SHP77 (cell line): ENCODE measurements around the gene PRPF19.

ENCODE experiments used
- DNase-seq, 2 experiments: peaks; one replicate each; lab custom pipeline; 2025; lab: John Stamatoyannopoulos, UW

The PRPF19 gene

DNA sequence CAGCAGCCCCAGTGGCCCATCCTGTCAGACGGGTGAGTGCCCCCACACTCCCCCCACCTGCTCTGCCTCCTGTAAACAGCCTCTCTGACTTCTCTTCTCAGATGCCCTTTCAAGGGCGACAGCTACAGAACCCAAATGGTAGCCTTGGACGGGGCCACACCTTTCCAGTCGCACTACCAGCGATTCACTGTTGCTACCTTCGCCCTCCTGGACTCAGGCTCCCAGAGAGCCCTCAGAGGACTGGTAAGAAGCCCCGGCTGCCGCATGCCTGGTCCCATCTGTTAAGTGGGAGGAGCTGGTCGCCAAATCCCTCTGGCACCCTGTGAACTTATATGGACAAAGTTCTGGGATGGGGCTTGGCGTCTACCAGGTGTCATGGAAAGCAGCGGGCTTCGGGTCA lies 32.9 kb downstream of the PRPF19 start:
- DNase-seq, result no peak

DNA sequence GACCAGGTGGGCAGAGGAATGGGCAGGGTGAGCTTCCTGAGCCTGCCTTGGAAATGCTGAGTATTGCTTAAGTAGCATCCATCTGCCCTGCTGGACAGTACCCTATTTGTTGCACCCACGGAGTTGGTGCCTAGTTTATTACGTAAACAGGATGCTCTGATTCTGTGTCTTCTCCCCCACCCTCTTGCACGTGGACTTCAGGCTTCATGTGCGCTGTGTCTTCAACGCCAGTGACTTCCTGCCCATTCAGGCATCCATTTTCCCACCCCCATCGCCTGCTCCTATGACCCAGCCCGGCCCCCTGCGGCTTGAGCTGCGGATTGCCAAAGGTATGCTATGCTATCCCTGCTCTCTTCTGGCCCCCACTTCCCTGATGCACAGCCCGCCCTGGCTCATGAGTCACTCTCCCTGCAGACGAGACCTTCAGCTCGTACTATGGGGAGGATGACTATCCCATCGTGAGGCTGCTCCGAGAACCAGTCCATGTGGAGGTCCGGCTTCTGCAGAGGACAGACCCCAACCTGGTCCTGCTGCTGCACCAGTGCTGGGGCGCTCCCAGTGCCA lies 33.3 kb downstream of the PRPF19 start:
- no peak for DNase-seq

DNA sequence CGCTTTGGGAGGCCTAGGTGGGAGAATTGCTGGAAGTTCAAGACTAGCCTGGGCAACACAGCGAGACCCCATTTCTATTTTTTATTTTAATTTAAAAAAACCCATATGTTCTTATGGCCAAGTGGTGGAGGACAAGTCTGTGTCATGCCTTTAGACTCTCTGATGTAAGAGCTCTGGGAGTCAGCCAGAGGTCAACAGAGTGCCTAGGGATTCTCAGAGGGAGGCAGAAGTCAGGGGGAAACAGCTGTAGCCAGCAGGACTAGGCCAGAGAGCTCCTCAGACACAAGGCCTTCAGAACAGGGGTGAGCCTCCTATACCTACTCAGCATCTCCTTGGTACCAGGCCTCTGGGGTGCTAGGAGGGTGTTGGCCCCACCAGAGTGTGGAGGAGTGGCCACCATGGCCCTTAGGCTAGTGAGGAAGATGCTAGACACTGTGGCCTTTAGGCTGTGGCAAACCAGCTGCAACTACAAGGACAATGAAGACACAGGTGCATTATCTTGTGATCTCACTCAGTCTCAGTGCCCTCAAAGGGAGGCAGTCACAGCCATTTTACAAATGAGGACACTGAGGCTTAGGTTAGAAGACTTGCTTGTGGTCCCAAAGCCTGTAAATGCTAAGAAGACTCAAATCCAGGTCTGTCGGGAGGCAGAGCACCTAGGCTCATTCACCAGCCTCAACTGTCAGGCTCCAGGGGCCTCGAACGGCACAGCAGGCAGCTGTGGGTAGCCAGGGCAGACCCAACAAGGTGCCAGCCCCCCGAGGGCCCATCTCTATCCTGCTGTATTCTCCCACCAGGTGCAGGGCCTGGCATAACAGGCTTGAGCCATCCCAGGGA lies 34.0 kb downstream of the PRPF19 start:
- DNase-seq, result no peak

DNA sequence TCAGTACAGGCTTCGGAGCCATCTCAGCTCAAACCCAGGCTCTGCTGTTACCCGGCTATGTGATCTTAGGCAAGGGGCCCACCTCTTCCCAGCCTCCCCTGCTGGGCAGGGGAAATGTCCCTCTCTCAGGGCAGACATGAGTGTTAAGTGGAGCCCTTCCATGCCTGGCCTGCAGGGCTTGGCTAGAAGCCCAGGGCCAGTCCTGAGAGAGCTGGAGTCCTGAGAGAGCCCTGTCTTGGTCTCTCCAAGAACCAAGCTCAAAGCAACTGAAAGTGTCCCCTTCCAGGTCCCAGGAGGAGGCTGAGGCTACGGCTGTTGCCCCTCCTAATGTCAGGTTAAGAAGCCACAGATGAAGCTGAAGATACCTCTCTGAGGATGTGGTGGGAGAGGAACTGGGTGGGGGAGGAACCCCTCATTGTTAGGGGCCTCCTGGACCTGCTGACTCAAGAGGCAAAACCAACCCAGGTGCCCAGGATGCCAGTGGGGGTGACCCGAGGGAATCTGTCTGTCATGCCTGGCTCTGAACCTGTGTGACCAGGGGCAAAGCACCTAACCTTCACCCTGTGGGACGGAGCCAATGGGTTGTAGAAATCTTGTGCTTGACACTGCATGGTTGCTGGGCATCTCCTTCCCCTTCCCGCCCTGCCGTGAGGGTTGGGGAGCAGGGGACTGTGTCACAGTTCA lies 34.9 kb downstream of the PRPF19 start:
- no peak for DNase-seq

DNA sequence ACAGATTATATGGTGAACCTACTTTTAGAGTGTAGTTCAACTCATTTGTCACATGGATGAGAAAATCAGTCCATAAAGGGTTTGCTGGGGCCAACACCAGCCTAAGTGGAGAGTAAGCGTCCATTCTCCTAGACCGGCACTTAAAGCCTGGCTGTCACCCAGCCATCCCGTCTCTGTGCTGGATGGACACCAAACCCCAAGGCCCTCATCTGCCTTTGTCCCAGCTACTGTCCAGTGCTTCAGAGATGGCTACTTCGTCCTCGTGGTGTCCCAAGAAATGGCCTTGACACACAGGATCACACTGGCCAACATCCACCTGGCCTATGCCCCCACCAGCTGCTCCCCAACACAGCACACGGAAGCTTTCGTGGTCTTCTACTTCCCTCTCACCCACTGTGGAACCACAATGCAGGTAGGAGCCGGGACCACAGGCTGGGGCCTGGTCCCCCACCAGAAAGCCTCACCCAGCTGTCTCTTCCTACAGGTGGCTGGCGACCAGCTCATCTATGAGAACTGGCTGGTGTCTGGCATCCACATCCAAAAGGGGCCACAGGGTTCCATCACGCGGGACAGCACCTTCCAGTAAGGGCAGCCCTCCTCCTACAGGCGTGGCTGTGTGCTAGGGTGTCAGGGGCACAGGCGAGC lies 35.5 kb downstream of the PRPF19 start:
- no peak for DNase-seq

DNA sequence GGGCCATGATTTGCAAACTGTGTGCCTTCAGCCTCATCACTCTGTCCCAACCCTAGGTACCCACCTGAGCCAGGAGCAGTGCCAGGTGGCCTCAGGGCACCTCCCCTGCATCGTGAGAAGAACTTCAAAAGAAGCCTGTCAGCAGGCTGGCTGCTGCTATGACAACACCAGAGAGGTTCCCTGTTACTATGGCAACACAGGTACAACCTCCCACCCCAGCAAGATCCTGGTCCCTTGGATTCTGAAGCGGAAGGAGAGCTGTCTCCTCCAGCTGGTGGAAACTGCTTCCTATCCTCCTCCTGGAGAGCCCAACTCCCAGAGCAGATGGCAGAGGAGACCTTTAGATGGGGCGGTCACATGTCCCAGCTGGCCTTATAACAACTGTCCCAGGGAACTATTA lies 36.1 kb downstream of the PRPF19 start:
- DNase-seq, result peak in 1 of 2 experiments; percentile 6

DNA sequence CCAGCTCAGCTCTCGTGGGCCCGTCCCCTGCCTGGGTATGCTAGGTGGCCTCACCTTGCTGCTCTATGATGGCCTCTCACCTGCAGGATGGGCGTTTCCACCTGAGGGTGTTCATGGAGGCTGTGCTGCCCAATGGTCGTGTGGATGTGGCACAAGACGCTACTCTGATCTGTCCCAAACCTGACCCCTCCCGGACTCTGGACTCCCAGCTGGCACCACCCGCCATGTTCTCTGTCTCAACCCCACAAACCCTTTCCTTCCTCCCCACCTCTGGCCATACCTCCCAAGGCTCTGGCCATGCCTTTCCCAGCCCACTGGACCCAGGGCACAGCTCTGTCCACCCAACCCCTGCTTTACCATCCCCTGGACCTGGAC lies 36.9 kb downstream of the PRPF19 start:
- no peak for DNase-seq

DNA sequence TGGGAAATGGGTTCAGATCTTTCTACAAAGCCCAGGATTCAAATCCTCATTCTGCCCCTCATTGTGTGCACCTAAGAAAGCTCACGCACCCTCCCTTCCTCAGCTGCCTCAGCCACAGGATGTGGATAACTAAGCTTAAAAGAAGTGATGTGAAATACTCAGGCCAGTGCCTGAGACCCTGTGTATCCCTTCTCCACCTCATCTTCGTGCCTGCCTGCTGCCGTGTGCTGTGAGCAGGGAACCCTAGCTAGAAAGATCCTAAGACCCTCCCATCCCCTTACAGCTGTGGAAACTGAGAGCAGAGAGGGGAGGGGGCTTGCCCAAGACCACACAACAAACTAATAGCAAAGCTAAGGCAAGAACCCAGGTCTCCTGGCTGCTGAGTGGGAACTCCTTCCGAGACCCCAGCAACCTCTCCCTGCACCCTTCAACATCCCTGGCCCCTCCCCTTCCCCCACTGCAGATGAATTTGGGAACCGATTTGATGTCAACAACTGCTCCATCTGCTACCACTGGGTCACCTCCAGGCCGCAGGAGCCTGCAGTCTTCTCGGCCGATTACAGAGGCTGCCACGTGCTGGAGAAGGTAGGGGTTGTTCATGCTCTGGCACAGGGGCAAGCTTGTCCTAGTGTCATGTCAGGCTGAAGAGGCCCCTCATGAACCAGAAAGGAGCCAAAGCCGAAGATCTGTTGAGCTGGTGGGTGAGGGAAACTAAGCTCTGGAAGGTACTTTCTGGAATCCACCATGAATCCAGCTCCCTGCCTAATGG lies 37.5 kb downstream of the PRPF19 start:
- DNase-seq, result no peak

DNA sequence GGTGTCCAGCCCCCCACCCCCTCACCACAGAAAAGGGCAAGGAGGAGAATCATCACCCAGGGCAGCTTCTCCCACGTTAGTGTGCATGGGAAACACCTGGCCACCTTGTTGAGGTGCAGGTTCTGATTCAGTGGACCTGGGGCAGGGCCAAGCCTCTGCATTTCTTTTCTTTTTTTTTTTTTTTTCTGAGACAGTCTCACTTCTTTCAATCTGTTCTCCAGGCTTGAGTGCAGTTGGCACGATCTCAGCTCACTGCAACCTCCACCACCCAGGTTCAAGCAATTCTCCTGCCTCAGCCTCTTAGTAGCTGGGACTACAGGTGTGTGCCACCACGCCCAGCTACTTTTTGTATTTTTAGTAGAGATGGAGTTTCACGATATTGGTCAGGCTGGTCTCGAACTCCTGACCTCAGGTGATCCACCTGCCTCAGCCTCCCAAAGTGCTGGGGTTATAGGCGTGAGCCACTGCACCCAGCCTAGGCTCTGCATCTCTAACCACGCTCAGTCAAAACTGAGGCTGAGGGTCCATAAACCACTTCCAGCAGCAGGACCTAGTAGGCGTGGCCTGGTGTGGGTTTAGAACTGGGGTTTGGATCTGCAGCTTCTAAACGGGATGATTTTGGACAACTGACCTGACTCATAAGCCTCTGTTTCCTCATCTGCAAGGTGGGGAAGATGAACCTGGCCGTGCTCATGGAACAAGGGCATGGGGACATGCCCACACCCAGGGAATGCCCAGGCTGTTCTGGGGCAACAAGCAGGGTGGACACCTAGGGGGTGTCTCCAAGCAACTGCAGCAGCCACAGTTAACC lies 38.3 kb downstream of the PRPF19 start:
- no peak for DNase-seq

DNA sequence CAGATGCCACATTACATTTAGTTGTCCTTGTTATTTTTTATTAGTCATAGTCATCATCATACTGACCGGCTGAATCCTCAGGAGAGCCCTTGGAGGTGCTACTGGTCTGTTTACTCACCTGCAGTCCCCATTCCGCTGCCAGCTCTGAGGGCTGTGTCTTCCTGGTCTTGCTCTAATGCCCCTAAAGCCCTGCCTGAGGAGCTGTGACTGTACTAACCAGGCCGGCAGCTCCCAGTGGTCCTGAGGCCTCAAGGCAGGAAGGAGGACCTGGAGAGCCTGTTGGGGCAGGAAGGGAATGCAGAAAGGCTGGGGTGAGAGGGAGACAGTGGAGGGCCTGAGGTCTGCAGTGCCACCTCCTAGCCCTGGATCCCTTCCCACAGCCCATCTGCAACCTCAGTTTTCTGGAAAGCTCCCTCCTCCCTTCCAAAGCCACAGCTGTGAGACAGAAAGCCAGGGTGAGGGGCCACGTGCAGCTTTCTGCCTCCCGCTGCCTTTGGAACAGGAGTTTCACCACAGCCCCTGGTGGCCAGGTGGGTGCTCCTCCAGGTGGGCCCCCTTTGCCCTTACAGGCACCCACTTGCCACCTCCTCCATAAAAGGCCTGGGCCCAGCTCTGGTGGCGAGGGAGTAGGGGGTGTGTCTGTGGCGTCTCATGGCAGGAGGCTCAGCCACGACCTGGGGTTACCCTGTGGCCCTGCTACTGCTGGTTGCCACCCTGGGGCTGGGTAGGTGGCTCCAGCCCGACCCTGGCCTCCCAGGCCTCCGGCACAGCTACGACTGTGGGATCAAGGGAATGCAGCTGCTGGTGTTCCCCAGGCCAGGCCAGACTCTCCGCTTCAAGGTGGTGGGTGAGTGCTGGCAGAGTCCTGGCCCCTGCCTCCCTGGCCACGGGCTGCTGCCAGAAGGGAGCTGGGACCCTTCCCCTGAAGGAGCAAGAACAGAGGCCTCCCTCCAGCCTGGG lies 39.2 kb downstream of the PRPF19 start, which contains the start of gene ZP1:
Gene ZP1 (plus strand): TSS at position 632 of the 960 bp plus-strand sequence. CDS start 20 bp downstream, at position 652.
- DNase-seq, result peak; percentile 58 to 65

DNA sequence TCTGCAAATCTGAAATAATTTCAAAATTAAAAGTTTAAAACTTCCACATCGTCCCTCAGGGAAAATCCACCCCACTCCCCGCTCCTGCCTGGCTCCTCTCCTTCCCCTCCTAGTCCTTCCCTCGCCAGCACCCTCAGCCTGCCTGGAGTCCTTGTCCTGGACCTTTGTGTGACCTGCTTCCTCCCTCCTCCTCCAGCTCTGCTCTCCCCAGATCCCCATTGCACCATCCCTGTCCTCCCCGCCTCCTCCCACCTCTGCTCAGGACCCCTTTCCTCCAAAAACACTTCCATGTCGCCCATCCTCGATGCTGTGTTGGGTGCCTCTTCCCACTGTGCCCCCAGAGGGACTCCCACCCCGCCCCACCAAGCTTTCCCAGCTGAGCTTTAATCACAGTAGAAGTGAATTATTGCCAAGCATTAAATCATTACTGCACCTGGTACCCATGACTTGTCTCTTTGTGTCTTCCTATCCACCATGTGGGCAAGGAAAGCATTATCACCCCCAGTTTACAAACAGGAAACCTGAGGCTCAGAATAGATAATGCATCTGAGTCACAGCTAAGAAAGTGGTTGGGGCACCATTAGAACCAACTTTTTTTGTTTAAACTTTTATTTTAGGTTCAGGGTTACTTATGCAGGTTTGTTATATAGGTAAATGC lies 41.4 kb downstream of the PRPF19 start:
- DNase-seq, result no peak

DNA sequence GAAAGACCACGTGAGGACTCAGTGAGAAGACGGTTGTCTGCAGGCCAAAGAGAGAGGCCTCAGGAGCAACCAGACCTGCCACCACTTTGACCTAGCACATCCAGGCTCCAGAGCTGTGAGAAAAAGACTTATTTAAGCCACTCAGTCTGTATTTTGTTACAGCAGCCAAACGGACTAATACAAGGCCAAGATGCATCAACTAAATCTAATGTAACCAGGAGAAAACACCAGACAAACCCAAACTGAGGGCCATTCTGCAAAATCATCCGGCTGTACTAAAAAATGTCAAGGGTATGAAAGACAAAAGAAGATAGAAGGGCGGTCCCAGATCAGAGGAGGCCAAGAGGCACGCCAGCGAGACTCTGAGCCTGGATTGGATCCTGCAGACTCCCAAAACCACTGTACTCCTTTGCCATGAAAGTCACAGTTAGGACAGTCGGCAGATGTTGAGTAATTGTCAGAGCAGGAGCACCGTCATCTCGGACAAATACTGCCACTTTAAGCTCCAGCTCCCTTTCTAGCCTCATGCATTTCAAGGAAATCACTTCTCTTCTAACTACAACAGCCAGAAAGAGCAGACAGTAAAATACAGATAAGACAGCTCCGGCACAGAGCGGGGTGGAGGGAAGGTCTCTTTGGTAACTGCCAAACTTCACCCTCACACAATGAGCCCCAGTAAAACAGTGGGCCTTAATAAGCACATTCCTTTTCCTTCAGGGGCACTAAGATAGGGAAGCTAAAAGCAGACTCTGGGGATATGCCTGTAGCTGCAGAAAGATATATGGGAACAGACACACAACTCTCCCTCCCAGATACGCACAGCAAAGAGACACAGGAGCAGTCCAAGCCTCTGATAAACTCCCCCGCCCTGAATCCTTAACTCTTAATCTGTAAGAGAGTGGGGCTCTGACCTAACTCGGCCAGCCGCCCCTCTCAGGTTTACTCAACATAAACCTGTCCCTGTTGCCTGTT lies 42.5 kb downstream of the PRPF19 start:
- no peak for DNase-seq

DNA sequence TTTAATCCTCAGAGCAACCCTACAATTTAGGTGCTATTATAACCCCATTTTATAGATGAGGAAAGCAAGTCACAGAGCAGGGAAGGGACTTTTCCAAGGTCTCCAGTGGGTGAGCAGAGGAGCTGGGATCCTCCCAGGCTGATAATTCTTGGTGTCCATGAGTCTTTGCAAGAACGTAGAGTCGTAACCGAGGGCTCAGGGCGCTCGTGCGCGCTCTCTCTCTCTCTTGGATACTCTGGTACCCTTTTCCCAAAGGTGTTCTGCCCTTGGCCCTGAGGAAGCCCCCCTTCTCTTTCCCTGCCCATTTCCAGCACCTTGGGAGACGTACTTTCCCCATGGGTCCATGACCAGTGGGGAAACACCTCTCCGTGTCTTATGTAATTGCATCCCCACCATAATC lies 44.2 kb downstream of the PRPF19 start:
- no peak for DNase-seq

DNA sequence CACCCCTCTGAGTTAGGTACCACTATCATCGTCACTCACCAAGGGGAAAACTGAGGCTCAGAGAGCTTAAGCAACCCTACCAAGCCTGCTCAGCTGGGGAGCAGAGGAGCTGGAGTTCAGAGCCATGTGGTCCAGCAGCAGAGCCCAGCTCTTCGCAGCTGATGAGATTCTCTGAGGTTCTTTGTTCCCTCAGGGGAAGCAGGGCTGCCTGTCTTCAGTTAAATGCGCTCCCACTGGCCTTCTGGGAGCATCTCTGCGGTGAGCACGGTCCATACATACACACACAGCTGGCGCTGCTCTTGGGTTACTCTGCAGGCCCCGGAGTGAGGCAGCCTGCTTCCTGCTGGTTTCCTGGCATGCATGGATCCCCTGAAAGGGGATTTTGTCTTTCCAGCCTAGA lies 45.4 kb downstream of the PRPF19 start:
- DNase-seq, result no peak

DNA sequence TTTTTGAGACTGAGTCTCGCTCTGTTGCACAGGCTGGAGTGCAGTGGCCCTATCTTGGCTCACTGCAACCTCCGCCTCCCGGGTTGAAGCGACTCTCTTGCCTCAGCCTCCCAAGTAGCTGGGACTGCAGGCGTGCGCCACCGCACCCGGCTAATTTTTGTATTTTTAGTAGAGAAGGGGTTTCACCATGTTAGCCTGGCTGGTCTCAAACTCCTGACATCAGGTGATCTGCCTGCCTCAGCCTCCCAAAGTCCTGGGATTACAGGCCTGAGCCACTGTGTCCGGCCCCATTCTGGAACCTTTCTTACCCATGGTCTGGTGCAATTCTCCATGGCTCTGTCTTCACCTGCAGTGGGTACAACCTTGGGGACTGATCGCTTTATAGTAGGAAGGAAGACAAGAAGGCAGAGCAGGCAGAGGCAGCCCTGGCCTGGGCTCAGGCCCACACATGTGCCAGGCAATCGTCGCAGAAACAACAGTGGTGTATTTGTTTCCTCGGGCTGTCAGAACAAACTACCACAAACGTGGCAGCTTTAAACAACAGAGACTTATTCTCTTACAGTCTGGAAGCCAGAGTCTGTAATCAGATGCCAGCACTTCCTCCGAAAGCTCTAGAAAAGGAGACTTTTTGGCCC lies 46.7 kb downstream of the PRPF19 start:
- DNase-seq, result no peak

DNA sequence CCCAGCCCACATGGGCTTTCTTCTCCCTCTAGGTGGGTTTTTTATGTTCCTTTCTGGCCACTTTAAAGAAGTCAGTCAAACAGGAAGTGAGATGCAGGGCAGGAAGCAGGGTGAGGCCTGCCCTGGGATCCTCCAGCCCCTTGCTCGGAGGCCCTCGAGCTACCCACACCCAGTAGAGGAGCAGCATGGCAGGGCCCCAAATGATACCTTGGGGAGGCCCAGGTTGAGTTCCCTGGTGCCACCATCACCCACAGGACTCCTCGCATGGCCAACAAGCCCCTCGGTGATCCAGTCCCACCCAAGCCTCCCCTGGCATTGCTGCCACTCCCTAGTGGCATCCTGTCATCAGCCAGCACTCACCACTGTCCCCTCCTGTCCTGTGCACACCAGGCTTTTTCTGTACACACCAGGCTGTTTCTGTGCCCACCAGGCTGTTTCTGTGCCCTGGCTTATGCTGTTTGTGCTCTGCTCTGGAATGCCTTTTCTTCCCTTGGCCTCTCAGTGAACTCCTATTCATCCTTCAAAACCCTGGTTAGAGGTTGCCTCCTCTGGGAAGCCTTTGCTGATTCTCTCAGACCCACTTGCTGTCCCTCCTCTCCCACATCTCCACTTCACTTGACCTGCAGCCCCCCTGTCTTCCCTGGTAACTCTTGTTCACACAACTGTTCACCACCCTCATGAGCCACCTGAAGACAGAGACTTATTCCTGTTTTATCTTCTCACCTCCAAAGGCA lies 47.5 kb downstream of the PRPF19 start:
- DNase-seq, result no peak

DNA sequence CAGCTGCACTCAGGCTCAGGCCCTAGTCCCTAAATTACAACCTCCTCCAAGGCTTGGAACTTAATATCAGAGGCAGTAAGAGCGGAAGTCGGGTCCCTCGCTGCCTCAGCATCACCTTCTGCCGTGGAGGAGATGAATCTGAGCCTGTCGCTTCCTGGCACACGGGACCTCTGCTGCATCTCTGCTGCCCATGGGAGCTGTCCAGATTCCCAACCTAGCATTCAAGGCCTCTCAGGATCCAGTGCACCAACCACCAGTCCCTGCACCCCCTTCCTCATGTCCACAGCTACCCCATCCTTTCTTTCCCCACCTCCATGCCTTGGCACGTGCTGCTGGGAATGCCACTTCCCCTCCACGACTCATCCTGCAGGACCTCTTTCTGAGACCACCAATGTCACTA lies 48.1 kb downstream of the PRPF19 start:
- DNase-seq, result no peak
